Measurements from ENCODE around the gene DPYD.

DPYD gene

DNA sequence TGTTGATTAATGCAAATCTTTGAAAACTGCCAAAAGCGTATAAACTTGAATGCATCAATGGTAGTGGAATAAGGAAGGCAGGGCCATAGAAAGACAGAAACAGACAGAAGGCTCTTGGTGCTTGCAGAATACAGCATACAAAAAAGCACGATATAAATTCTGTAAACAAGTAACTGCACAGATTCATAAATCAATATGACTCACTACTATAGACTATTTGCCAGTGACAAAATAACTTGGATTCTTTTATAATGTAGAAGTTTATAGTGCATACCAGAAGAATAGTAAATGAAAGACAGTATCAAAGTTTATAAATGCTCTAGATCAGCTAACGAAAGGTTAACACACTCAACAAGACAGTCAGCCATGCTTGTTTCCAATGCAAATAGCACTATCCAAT lies 849.7 kb downstream of the DPYD start:
- no peak for DNase-seq

GRCh38 chr1:97070376-97070775 lies 850.5 kb downstream of the DPYD start:
- no peak for DNase-seq

DNA sequence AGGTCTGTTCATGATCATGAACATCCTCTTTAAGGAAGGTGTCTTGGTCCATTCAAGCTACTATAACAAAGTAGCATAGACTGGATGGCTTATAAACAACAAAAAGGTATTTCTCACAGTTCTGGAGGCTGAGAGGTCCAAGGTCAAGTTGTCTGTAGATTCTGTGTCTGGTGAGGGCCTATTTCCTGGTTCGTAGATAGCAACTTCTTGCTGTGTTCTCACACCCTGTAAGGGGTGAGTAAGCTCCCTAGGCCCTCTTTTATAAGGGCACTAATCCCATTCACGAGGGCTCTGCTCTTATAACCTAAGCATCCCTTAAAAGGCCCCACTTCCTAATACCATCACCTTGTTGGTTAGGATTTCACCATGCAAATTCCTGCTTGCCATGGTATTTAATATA lies 851.5 kb downstream of the DPYD start:
- no peak for DNase-seq

- DNase-seq = no peak
Observed at GRCh38 chr1:97066860-97067259, 854.0 kb downstream of the DPYD start.

GRCh38 chr1:97063532-97063931 lies 857.3 kb downstream of the DPYD start:
- DNase-seq = no peak

GRCh38 chr1:97061604-97062003 lies 859.2 kb downstream of the DPYD start:
- no peak for DNase-seq

DNA sequence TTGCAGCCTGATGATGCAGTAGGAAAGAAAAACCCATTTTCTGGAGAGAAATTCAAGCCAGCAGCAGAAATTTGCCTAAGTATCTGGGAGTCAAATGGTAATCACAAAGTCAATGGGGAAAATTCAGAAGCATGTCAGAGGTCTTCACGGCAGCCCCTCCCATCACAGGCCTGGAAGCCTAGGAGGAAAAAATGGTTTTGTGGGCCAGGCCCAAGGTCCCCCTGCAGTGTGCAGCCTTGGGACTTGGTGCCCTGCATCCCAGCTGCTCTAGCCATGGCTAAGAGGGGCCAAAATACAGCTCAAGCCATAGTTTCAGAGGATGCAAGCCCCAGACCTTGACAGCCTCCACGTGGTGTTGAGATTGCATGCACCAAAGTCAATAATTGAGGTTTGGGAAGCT lies 864.4 kb downstream of the DPYD start:
- no peak for DNase-seq

DNA sequence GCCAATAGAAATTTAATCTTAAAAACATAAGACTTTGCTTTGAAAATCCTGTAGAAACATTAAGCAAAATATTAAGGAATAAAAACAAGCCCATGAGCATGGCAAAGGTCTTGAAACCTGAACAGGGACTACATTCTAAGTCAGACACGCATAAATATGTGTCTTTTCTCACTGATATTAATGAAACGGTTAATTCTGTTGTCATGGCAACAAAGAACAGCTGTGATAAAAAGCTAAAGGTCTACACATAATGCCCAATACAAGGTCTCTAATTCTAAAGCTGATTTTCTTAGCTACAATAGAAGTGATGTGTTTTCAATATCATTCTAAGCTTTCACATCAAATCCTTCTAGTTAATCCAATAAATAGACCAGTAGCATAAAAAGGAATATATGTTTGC lies 867.6 kb downstream of the DPYD start:
- no peak for DNase-seq

GRCh38 chr1:97051823-97052222 lies 869.0 kb downstream of the DPYD start:
- no peak for DNase-seq

DNA sequence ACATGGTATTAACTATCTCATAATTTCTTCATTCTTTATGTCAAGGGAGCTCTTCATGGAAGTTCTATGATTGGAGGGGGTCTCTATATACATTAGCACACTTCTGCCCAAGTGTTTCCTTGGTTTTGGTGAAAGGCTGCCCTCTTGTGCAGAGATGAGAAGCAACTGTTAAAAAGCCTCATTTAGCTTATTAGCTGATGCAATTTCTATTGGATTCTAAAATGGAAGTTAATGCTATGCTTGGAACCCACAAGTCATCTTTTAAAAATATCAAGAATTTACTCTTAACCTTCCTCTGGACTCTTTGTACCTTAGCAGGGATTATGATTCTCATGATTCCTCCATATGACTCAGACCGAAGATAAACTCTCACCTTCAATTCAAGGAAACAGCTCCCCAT lies 870.3 kb downstream of the DPYD start:
- DNase-seq = peak in 1 of 2 experiments; percentile 16

- DNase-seq = no peak
Observed at GRCh38 chr1:97047421-97047793, 873.4 kb downstream of the DPYD start.

DNA sequence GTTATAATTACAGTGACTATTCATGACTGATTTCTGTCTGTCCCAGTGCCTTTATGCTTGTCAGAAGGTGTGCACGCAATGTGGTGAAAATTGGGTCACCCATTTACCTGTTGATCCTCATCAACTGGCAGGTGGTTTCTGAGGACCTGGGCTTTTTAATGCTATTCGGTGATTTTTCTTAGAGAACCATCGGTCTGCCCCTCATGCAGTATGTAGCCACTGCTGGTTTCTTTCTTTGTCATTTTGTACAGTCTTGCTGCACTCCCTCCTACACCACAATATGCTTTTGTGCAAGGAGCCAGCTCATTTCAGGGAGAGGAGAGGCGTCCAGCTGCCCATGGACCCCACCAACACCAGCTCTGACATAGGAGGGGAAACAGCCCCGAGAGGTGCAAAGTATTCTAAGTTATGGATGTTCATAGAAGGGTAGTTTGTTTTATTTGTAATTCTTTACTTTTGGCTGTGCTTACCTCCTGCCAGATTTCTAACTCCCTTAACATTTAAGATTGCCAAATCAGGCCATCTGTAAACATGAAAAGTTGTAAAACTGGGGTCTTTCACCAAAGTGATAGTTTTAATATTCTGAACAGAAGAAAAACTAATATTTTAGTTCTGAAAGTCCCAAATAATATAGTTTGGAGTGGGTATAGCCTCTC lies 873.9 kb downstream of the DPYD start:
- no peak for DNase-seq

- DNase-seq = no peak
Observed at GRCh38 chr1:97044159-97044760, 876.6 kb downstream of the DPYD start.

DNA sequence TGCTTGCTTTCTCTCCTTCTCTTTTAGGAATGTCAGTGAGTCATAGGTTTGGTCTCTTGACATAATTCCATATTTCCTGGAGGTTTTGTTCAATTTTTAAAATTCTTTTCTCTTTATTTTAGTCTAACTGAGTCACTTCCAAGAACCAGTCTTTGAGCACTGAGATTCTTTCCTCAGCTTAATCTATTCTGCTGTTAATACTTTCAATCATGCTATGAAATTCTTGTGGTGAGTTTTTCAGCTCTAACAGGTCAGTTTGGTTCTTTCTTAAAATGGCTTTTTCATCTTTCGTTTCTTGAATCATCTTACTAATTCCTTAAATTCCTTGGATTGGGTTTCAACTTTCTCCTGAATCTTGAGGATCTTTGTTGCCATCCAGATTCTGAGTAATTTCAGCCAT lies 878.3 kb downstream of the DPYD start:
- no peak for DNase-seq

- DNase-seq = no peak
Observed at GRCh38 chr1:97041026-97041425, 879.8 kb downstream of the DPYD start.

DNA sequence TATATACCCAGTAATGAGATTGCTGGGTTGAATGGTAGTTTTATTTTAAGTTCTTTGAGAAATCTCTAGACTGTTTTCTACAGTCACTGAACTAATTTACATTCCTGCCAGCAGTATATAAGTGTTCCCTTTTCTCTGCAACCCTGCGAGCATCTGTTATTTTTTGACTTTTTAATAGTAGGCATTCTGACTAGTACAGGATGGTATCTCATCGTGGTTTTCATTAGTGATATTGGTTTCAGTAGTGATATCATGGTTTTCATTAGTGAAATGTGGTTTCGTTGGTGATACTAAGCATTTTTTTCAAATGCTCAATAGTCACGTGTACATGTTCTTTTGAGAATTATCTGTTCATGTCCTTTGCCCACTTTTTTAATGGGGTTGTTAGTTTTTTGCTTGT lies 882.4 kb downstream of the DPYD start:
- DNase-seq = no peak

DNA sequence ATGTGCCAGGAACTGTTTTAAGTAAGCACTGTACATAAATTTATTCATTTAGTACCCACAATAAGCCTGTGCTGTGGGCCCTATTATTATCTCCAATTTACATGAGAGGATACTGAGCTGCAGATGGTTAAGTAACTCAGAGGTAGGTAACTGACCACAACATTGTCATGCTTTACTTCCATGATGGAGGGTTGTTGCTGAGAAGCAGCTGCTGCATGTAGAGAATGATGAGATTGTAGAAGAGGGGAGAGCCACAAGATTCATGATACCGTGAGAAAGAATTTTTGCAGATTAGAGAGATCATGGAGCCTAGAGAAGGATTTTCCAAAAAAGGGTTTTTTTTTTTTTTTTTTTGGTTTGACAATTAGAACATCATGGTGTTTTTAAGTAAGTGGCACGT lies 886.2 kb downstream of the DPYD start:
- no peak for DNase-seq

GRCh38 chr1:97033949-97034348 lies 886.9 kb downstream of the DPYD start:
- DNase-seq = no peak

Measured in NCI-H2081 (cell line).